Amygdala (tissue), 56 donors: ENCODE measurements around the gene MS4A18.

Experiments used
- DNase-seq, 56 donors: peaks; one replicate each; lab custom pipeline; 2025; lab: John Stamatoyannopoulos, UW

Gene MS4A18

GRCh38 chr11:60783141-60783484 lies 58.6 kb downstream of the MS4A18 start:
- no peak for DNase-seq

GRCh38 chr11:60783911-60784310 lies 59.4 kb downstream of the MS4A18 start:
- no peak for DNase-seq

- no peak for DNase-seq
These were observed 60.6 kb downstream of the MS4A18 start, which contains the start of gene MS4A10 for GRCh38 chr11:60785136-60785535. Gene MS4A10, plus strand, starts transcription at chr11:60785333. Its CDS starts 5,003 bp downstream, at chr11:60790336.

GRCh38 chr11:60785806-60786361 lies 61.4 kb downstream of the MS4A18 start:
- DNase-seq = peak in 15 of 56 donors; percentile 3 to 60 (median 11)

- no peak for DNase-seq
These were observed 62.5 kb downstream of the MS4A18 start for GRCh38 chr11:60786811-60787567.

GRCh38 chr11:60788401-60789125 lies 64.0 kb downstream of the MS4A18 start:
- DNase-seq = no peak

GRCh38 chr11:60790726-60791125 lies 66.2 kb downstream of the MS4A18 start:
- no peak for DNase-seq

GRCh38 chr11:60791153-60791933 lies 66.8 kb downstream of the MS4A18 start:
- no peak for DNase-seq

GRCh38 chr11:60792521-60792920 lies 68.0 kb downstream of the MS4A18 start:
- no peak for DNase-seq
